OCI-LY7 (cell line): ENCODE results near the gene NDUFS6. TPM values are rescaled to one million over a fixed set of nuclear protein-coding genes. Genes with fewer than 3 reads are reported as not detected.

Experiments
- BruUV-seq: library from RNA; stranded (reverse); fragments of 400-500 nt; replicated peaks from 2 replicates; lab custom pipeline; 2021; lab: Mats Ljungman, UMichigan
- CTCF ChIA-PET: fragments of 300-600 bp; sonication (Branson Sonifier 250); formaldehyde crosslinking; loops from one replicate; lab custom pipeline; 2022; ENCODE audit warnings: antibody characterized with exemption; ENCODE audit not compliant: unreplicated experiment; lab: Charles Lee
- POLR2A ChIA-PET: fragments of 300-600 bp; sonication (Branson Sonifier 250); formaldehyde crosslinking; loops from one replicate; lab custom pipeline; 2022; ENCODE audit warnings: antibody characterized with exemption; lab: Charles Lee
- DNase-seq: peaks from one replicate; pipeline ENCODE4 v3.0.0-alpha.2; 2015; ENCODE audit warnings: low spot score
- H2AFZ ChIP-seq: fragments of 200-600 bp; sonication (generic), shearing (Covaris generic); 2 replicates; pipeline ENCODE4 v1.6.1; 2014; ENCODE audit warnings: mild to moderate bottlenecking, antibody characterized with exemption, low read length, moderate library complexity
- H3K27ac ChIP-seq: fragments of 200-600 bp; sonication (generic); 2 replicates; pipeline ENCODE4 v1.5.1; 2014; ENCODE audit warnings: mixed run types, low read depth, mild to moderate bottlenecking, moderate library complexity, low read length, inconsistent platforms; ENCODE audit not compliant: poor library complexity, severe bottlenecking
- H3K36me3 ChIP-seq: fragments of 200-600 bp; sonication (generic); 2 replicates; pipeline ENCODE4 v1.6.1; 2014; ENCODE audit warnings: mild to moderate bottlenecking, antibody characterized with exemption, low read length, moderate library complexity, mixed read lengths; ENCODE audit not compliant: insufficient read depth
- H3K4me1 ChIP-seq: fragments of 200-600 bp; sonication (generic); 2 replicates; pipeline ENCODE4 v1.5.1; 2014; ENCODE audit warnings: mild to moderate bottlenecking, low read length; ENCODE audit not compliant: insufficient read depth, poor library complexity, severe bottlenecking
- H3K4me2 ChIP-seq: fragments of 200-600 bp; sonication (generic); 2 replicates; pipeline ENCODE4 v1.6.1; 2014; ENCODE audit warnings: mild to moderate bottlenecking, low read length
- H3K4me3 ChIP-seq: fragments of 200-600 bp; sonication (generic); 2 replicates; pipeline ENCODE4 v1.5.1; 2014; ENCODE audit warnings: mild to moderate bottlenecking, low read depth, low read length; ENCODE audit not compliant: poor library complexity, severe bottlenecking
- H3K79me2 ChIP-seq: fragments of 200-600 bp; sonication (generic); 2 replicates; pipeline ENCODE4 v1.6.1; 2016; ENCODE audit warnings: low read depth, mild to moderate bottlenecking, low read length, moderate library complexity, mixed read lengths; ENCODE audit not compliant: insufficient read depth
- H3K9me2 ChIP-seq: fragments of 200-600 bp; sonication (generic); 2 replicates; pipeline ENCODE4 v1.6.1; 2016; ENCODE audit warnings: mild to moderate bottlenecking, low read length, mixed read lengths; ENCODE audit not compliant: insufficient read depth
- H3K9me3 ChIP-seq: fragments of 200-600 bp; sonication (generic); 2 replicates; pipeline ENCODE4 v1.6.1; 2014; ENCODE audit warnings: mild to moderate bottlenecking, mixed run types, low read length, mixed read lengths
- H4K20me1 ChIP-seq: fragments of 200-600 bp; sonication (generic); 2 replicates; pipeline ENCODE4 v1.6.1; 2014; ENCODE audit warnings: mild to moderate bottlenecking, antibody characterized with exemption, low read length, moderate library complexity, mixed read lengths; ENCODE audit not compliant: insufficient read depth
- CTCF ChIP-seq: fragments of 200-600 bp; sonication (generic); conservative IDR thresholded peaks from 2 replicates; pipeline ENCODE4 v1.5.1; 2014; ENCODE audit warnings: mild to moderate bottlenecking, antibody characterized with exemption, low read length, moderate library complexity, mixed read lengths
- EZH2phosphoT487 ChIP-seq: fragments of 200-600 bp; sonication (generic); IDR thresholded peaks from 2 replicates; pipeline ENCODE4 v1.6.1; 2018; ENCODE audit warnings: low read depth, borderline replicate concordance, mild to moderate bottlenecking, mixed run types, antibody characterized with exemption, low read length, moderate library complexity, mixed read lengths
- intact Hi-C: fragments of 100-400 bp; cut with micrococcal nuclease; formaldehyde crosslinking; loops from one replicate; pipeline ENCODE4 v1.10.0; 2022; ENCODE audit not compliant: unreplicated experiment
- total RNA-seq, 2 experiments: library from RNA; depleted of rRNA in 1 of 2; stranded (reverse); fragments of >200 nt in 1 of 2; shearing (Covaris generic) in 1 of 2; gene quantifications; 2 replicates each; pipeline ENCODE4 v1.2.3, GENCODE V29; 2014 to 2022

Gene NDUFS6
- total RNA-seq, 2 experiments from 2014 or later, result 41.5 to 58.7 TPM

- H3K9me3 ChIP-seq, result no peaks in the 10 kb centered on the region
- no peak overlapping the region for H3K4me3 ChIP-seq
- no peak for DNase-seq
- CTCF ChIA-PET, result no interaction called here
- H3K36me3 ChIP-seq, result peaks cover 96% of the 10 kb centered on the region
- intact Hi-C loops, result no loop called here
- no peak overlapping the region for H3K27ac ChIP-seq
- H3K4me2 ChIP-seq, result no peak overlapping the region
- H3K9me2 ChIP-seq, result no peaks in the 10 kb centered on the region
- POLR2A ChIA-PET, result no interaction called here
- peaks cover 9% of the 10 kb centered on the region for H3K4me1 ChIP-seq
- peaks cover 48% of the 10 kb centered on the region for H3K79me2 ChIP-seq
- H2AFZ ChIP-seq, result no peak overlapping the region
- TF ChIP-seq EZH2phosphoT487, result no peak
- TF ChIP-seq CTCF, result no peak
- H4K20me1 ChIP-seq, result no peaks in the 10 kb centered on the region; the same call in 1 of the 2 replicates
- no TSS peak for BruUV-seq
Measured at GRCh38 chr5:1806974-1807373, 5.8 kb downstream of the NDUFS6 start.

- Histone ChIP-seq H3K4me1 (peaks cover 2% of the 10 kb centered on the region), H3K4me3 (no peak overlapping the region), H3K36me3 (peaks cover 100% of the 10 kb centered on the region), H3K4me2 (no peak overlapping the region), H4K20me1 (no peaks in the 10 kb centered on the region; the same call in 1 of the 2 replicates), H3K79me2 (peaks cover 42% of the 10 kb centered on the region), H3K9me2 (no peaks in the 10 kb centered on the region), H2AFZ (no peak overlapping the region), H3K27ac (no peak overlapping the region), H3K9me3 (no peaks in the 10 kb centered on the region)
- intact Hi-C loops, result no loop called here
- ChIA-PET CTCF (no interaction called here), POLR2A (interaction anchor here (1.2 kb wide), 1 partner anchor 15 kb away, joined by 5 read pairs; no protein-coding TSS in a partner anchor)
- TF ChIP-seq EZH2phosphoT487 (no peak), CTCF (no peak)
- BruUV-seq, result no TSS peak
- DNase-seq, result no peak
Measured at GRCh38 chr5:1807451-1808185, 6.4 kb downstream of the NDUFS6 start.

GRCh38 chr5:1808439-1808838, 7.2 kb downstream of the NDUFS6 start:
- ChIA-PET CTCF (no interaction called here), POLR2A (interaction anchor here (1.1 to 1.2 kb wide), 2 partner anchors 9 to 15 kb away, joined by 3 to 5 read pairs; no protein-coding TSS in a partner anchor)
- H3K4me2 ChIP-seq, result no peak overlapping the region
- peaks cover 100% of the 10 kb centered on the region for H3K36me3 ChIP-seq
- peaks cover 34% of the 10 kb centered on the region; the same call in 1 of the 2 replicates for H3K79me2 ChIP-seq
- no TSS peak for BruUV-seq
- TF ChIP-seq EZH2phosphoT487 (no peak), CTCF (no peak)
- no peaks in the 10 kb centered on the region; the same call in 1 of the 2 replicates for H4K20me1 ChIP-seq
- no peaks in the 10 kb centered on the region for H3K4me1 ChIP-seq
- intact Hi-C loops, result no loop called here
- H3K9me3 ChIP-seq, result no peaks in the 10 kb centered on the region
- H3K9me2 ChIP-seq, result no peaks in the 10 kb centered on the region
- no peak overlapping the region for H3K27ac ChIP-seq
- no peak overlapping the region for H2AFZ ChIP-seq
- DNase-seq, result no peak
- H3K4me3 ChIP-seq, result no peak overlapping the region
